OCI-LY7 (cell line): Measurements from ENCODE around the gene MRPL48. TPM values are rescaled to one million over a fixed set of nuclear protein-coding genes. Genes with fewer than 3 reads are reported as not detected.

ENCODE experiments used
- BruUV-seq: library from RNA; stranded (reverse); fragments of 400-500 nt; replicated peaks from 2 replicates; lab custom pipeline; 2021; lab: Mats Ljungman, UMichigan
- CTCF ChIA-PET: fragments of 300-600 bp; sonication (Branson Sonifier 250); formaldehyde crosslinking; loops from one replicate; lab custom pipeline; 2022; ENCODE audit warnings: antibody characterized with exemption; ENCODE audit not compliant: unreplicated experiment; lab: Charles Lee
- POLR2A ChIA-PET: fragments of 300-600 bp; sonication (Branson Sonifier 250); formaldehyde crosslinking; loops from one replicate; lab custom pipeline; 2022; ENCODE audit warnings: antibody characterized with exemption; lab: Charles Lee
- DNase-seq: peaks from one replicate; pipeline ENCODE4 v3.0.0-alpha.2; 2015; ENCODE audit warnings: low spot score
- H2AFZ ChIP-seq: fragments of 200-600 bp; sonication (generic), shearing (Covaris generic); 2 replicates; pipeline ENCODE4 v1.6.1; 2014; ENCODE audit warnings: mild to moderate bottlenecking, antibody characterized with exemption, low read length, moderate library complexity
- H3K27ac ChIP-seq: fragments of 200-600 bp; sonication (generic); 2 replicates; pipeline ENCODE4 v1.5.1; 2014; ENCODE audit warnings: mixed run types, low read depth, mild to moderate bottlenecking, moderate library complexity, low read length, inconsistent platforms; ENCODE audit not compliant: poor library complexity, severe bottlenecking
- H3K36me3 ChIP-seq: fragments of 200-600 bp; sonication (generic); 2 replicates; pipeline ENCODE4 v1.6.1; 2014; ENCODE audit warnings: mild to moderate bottlenecking, antibody characterized with exemption, low read length, moderate library complexity, mixed read lengths; ENCODE audit not compliant: insufficient read depth
- H3K4me1 ChIP-seq: fragments of 200-600 bp; sonication (generic); 2 replicates; pipeline ENCODE4 v1.5.1; 2014; ENCODE audit warnings: mild to moderate bottlenecking, low read length; ENCODE audit not compliant: insufficient read depth, poor library complexity, severe bottlenecking
- H3K4me2 ChIP-seq: fragments of 200-600 bp; sonication (generic); 2 replicates; pipeline ENCODE4 v1.6.1; 2014; ENCODE audit warnings: mild to moderate bottlenecking, low read length
- H3K4me3 ChIP-seq: fragments of 200-600 bp; sonication (generic); 2 replicates; pipeline ENCODE4 v1.5.1; 2014; ENCODE audit warnings: mild to moderate bottlenecking, low read depth, low read length; ENCODE audit not compliant: poor library complexity, severe bottlenecking
- H3K79me2 ChIP-seq: fragments of 200-600 bp; sonication (generic); 2 replicates; pipeline ENCODE4 v1.6.1; 2016; ENCODE audit warnings: low read depth, mild to moderate bottlenecking, low read length, moderate library complexity, mixed read lengths; ENCODE audit not compliant: insufficient read depth
- H3K9me2 ChIP-seq: fragments of 200-600 bp; sonication (generic); 2 replicates; pipeline ENCODE4 v1.6.1; 2016; ENCODE audit warnings: mild to moderate bottlenecking, low read length, mixed read lengths; ENCODE audit not compliant: insufficient read depth
- H3K9me3 ChIP-seq: fragments of 200-600 bp; sonication (generic); 2 replicates; pipeline ENCODE4 v1.6.1; 2014; ENCODE audit warnings: mild to moderate bottlenecking, mixed run types, low read length, mixed read lengths
- H4K20me1 ChIP-seq: fragments of 200-600 bp; sonication (generic); 2 replicates; pipeline ENCODE4 v1.6.1; 2014; ENCODE audit warnings: mild to moderate bottlenecking, antibody characterized with exemption, low read length, moderate library complexity, mixed read lengths; ENCODE audit not compliant: insufficient read depth
- EZH2phosphoT487 ChIP-seq: fragments of 200-600 bp; sonication (generic); IDR thresholded peaks from 2 replicates; pipeline ENCODE4 v1.6.1; 2018; ENCODE audit warnings: low read depth, borderline replicate concordance, mild to moderate bottlenecking, mixed run types, antibody characterized with exemption, low read length, moderate library complexity, mixed read lengths
- intact Hi-C: fragments of 100-400 bp; cut with micrococcal nuclease; formaldehyde crosslinking; loops from one replicate; pipeline ENCODE4 v1.10.0; 2022; ENCODE audit not compliant: unreplicated experiment
- total RNA-seq, 2 experiments: library from RNA; depleted of rRNA in 1 of 2; stranded (reverse); fragments of >200 nt in 1 of 2; shearing (Covaris generic) in 1 of 2; gene quantifications; 2 replicates each; pipeline ENCODE4 v1.2.3, GENCODE V29; 2014 to 2022
- TF ChIP-seq, protein P1 (sequence below): fragments of 200-600 bp; sonication (generic); conservative IDR thresholded peaks from 2 replicates; pipeline ENCODE4 v1.5.1; 2014; ENCODE audit warnings: mild to moderate bottlenecking, antibody characterized with exemption, low read length, moderate library complexity, mixed read lengths

Gene MRPL48
- total RNA-seq, 2 experiments from 2014 or later: 63.9 to 167 TPM

GRCh38 chr11:73902303-73902702 lies 114.6 kb downstream of the MRPL48 start:
- no peak overlapping the region for H3K4me3 ChIP-seq
- intact Hi-C loops: no loop called here
- ChIA-PET POLR2A (no interaction called here), CTCF (no interaction called here)
- no peaks in the 10 kb centered on the region for H3K9me3 ChIP-seq
- H3K79me2 ChIP-seq: no peaks in the 10 kb centered on the region
- H3K36me3 ChIP-seq: peaks cover 27% of the 10 kb centered on the region
- BruUV-seq: no TSS peak
- TF ChIP-seq EZH2phosphoT487: no peak
- TF ChIP-seq, protein P1, sequence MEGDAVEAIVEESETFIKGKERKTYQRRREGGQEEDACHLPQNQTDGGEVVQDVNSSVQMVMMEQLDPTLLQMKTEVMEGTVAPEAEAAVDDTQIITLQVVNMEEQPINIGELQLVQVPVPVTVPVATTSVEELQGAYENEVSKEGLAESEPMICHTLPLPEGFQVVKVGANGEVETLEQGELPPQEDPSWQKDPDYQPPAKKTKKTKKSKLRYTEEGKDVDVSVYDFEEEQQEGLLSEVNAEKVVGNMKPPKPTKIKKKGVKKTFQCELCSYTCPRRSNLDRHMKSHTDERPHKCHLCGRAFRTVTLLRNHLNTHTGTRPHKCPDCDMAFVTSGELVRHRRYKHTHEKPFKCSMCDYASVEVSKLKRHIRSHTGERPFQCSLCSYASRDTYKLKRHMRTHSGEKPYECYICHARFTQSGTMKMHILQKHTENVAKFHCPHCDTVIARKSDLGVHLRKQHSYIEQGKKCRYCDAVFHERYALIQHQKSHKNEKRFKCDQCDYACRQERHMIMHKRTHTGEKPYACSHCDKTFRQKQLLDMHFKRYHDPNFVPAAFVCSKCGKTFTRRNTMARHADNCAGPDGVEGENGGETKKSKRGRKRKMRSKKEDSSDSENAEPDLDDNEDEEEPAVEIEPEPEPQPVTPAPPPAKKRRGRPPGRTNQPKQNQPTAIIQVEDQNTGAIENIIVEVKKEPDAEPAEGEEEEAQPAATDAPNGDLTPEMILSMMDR: no peak
- H3K9me2 ChIP-seq: no peaks in the 10 kb centered on the region
- H3K4me1 ChIP-seq: no peaks in the 10 kb centered on the region
- no peak overlapping the region for H3K27ac ChIP-seq
- H3K4me2 ChIP-seq: no peak overlapping the region
- no peak overlapping the region for H2AFZ ChIP-seq
- no peak for DNase-seq
- H4K20me1 ChIP-seq: no peaks in the 10 kb centered on the region

DNA sequence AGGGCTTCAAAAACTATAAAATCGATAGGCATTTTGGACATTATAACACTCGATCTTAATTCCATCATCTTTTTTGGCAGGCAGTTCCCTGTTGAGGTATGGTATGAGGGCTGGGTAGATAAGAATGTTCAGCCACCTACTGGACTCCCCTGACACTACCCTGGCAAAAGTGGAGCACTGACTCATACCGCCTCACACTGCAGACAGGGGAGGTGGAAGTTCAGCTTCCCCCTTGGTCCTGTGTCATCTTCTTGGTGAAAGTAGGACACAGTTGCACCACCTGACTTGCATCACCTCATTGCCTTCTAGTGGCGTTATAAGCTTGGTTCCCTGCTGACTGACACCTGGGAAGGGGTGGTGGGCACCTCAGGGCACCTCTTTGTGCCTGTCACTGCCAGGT lies 119.5 kb downstream of the MRPL48 start:
- Histone ChIP-seq H3K9me3 (no peaks in the 10 kb centered on the region), H3K4me3 (no peak overlapping the region), H2AFZ (no peak overlapping the region), H3K9me2 (no peaks in the 10 kb centered on the region), H3K4me1 (no peaks in the 10 kb centered on the region), H3K4me2 (no peak overlapping the region), H3K27ac (no peak overlapping the region), H4K20me1 (no peaks in the 10 kb centered on the region), H3K36me3 (peaks cover 34% of the 10 kb centered on the region), H3K79me2 (no peaks in the 10 kb centered on the region)
- POLR2A ChIA-PET: no interaction called here
- TF ChIP-seq, protein P1: no peak
- no peak for TF ChIP-seq EZH2phosphoT487
- no peak for DNase-seq
- BruUV-seq: no TSS peak
- intact Hi-C loops: no loop called here
- CTCF ChIA-PET: no interaction called here

DNA sequence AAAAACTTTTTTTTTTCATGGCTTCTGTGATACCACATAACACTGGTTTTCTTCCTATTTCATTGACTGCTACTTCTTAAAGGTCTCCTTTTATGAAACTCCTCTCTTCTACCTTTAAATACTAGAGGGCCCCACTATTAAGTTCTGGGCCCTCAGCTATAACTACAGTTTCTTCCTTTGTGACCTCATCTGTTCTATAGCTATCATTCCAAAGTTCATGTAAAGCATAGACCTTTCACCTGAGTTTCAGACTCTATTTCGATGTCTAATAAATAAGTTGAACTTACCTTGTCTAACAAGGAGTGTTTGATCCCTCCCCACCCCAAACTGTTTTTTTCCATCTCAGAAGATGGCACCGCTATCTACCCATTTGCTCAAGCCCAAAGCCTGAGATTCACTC lies 124.4 kb downstream of the MRPL48 start:
- Histone ChIP-seq H3K4me1 (no peaks in the 10 kb centered on the region), H3K9me3 (no peaks in the 10 kb centered on the region), H3K27ac (no peak overlapping the region), H2AFZ (no peak overlapping the region), H3K79me2 (no peaks in the 10 kb centered on the region), H3K4me2 (no peak overlapping the region), H3K9me2 (no peaks in the 10 kb centered on the region), H3K4me3 (no peak overlapping the region), H3K36me3 (peaks cover 64% of the 10 kb centered on the region), H4K20me1 (no peaks in the 10 kb centered on the region)
- BruUV-seq: no TSS peak
- DNase-seq: no peak
- intact Hi-C loops: no loop called here
- ChIA-PET CTCF (no interaction called here), POLR2A (interaction anchor here (0.6 kb wide), 1 partner anchor 126 kb away, joined by 5 read pairs; no protein-coding TSS in a partner anchor)
- no peak for TF ChIP-seq EZH2phosphoT487
- TF ChIP-seq, protein P1: no peak
